Fibroblast of the conjunctiva (primary cell): Measurements from ENCODE around the gene WDTC1.

Experiments used
- DNase-seq: peaks from one replicate; pipeline ENCODE4 v3.0.0-alpha.2; 2010; ENCODE audit warnings: low read depth

WDTC1 gene

DNA sequence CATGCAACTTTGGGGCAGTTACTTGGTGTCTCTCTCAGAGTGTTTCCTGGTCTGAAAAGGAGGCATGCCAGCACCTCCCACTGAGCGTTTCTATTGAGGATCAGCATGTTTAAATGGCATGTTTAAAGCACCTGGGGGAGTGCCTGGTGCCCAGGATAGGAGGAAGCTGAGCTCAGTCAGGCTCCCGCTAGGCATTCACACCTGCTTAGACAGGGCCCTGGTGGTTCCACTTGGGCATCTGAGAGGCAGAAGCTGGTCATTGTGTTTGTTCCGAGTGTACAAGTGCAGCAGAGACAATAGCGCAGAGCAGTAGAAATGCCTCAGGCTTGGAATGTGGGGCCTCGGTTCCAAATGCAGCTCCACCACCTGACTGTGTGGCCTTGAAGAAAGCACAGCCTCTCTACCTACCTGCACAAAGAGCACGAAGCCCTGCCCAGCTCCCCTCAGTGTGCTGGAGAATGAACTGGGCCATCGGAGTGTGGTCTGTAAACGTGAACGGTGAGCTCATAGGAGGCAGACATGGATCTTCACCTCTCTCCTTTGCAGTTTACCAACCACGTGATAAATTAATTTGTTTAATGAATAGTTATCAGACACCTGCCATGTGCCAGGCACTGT, 67.3 kb downstream of the WDTC1 start:
- DNase-seq = no peak

DNA sequence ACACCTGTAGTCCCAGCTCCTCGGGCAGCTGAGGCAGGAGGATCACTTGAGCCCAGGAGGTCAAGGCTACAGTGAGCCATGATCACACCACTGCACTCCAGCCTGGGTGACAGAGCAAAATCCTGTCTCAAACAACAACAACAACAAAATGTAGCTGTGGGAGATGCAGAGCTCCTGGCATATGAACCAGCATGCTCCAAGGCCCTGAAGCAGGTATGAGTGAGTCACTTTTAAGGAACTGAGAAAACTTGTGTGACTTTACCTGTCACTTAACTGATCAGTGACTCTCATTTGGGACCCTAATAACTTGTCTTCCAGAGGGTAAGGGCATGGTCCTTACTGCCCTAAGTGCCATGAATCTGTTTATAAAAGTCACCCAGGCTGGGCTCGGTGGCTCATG, 68.2 kb downstream of the WDTC1 start:
- no peak for DNase-seq

GRCh38 chr1:27303509-27303908, 69.1 kb downstream of the WDTC1 start:
- DNase-seq = no peak

- no peak for DNase-seq
Observed at GRCh38 chr1:27306071-27306470, 71.6 kb downstream of the WDTC1 start.

GRCh38 chr1:27306892-27307761, 72.7 kb downstream of the WDTC1 start:
- no peak for DNase-seq

- no peak for DNase-seq
Observed at GRCh38 chr1:27307874-27308598, 73.6 kb downstream of the WDTC1 start.

- DNase-seq = no peak
Observed at GRCh38 chr1:27314169-27314568, 79.7 kb downstream of the WDTC1 start.

- DNase-seq = no peak
Observed at GRCh38 chr1:27314737-27315136, 80.3 kb downstream of the WDTC1 start.

DNA sequence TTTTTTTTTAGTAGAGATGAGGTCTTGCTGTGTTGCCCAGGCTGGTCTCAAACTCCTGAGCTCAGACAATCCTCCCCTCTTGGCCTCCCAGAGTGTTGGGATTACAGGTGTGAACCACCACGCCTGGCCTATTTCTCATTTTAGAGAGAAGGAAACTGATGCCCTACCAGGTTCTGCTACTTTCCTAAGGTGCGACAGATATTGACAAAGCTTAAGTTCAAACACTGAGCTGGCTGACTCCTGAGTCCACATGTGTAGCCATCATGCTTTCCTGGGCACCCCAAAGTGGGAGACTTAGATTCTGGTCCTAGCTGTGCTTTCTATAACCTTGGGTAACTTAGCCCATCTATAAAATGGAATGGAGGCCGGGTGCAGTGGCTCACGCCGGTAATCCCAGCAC, 82.4 kb downstream of the WDTC1 start:
- no peak for DNase-seq

- DNase-seq = no peak
Observed at GRCh38 chr1:27318136-27318535, 83.7 kb downstream of the WDTC1 start.

DNA sequence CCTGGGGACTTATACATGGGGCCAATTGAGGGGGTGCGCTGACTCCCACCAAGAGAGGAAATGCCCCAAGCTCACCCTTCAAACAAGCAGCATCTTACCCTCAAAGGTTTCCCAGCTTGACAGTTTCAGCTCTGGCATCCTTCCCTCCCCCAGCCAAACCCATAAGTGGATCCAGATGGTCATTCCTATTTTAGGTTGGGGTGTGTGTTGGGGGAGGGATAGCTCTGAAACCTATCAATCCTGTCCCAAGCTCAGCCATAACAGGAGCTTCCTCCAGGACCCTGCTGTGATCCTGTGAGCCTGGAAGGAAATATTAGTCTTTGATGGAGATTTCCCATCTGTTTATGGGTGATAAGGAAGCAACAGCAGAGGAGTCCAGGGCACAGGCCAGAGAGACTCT, 84.2 kb downstream of the WDTC1 start:
- DNase-seq = peak; percentile 53

GRCh38 chr1:27321813-27322568, 87.6 kb downstream of the WDTC1 start, which contains the start of gene TMEM222:
Gene TMEM222 (plus strand): TSS chr1:27322163. CDS start chr1:27322198, 35 bp downstream.
- DNase-seq = peak; percentile 92

DNA sequence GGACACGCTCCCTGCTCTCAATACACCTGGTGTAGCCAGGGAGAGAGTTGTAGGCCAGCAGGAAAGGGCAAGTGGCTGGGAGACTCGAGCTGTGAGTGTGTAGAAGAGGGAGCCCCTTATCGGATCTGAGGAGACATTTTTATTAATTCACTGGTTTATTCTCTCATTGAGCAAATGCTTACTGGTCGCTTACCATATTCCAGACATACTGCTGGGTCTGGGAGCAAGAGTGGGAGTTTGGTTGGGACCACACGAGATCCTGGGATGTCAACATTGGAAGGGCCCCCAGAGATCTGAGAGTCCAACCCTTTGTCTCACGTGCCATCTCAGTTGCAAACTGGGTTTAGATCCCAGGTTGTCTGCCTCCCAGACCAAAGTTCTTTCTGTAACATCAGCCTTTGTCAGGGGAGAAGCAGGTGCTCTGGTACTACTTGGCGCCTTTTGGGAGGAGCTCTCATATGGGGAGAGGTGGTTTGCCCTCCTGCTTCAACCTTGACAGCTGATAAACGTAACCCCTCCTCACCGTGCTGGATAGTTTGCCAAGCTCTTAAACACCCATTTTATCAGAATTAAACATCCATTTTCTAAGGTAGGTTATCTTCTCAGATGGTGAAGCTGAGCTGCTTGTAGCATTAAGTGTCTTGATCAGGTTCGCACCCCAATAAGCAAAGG, 88.3 kb downstream of the WDTC1 start:
- no peak for DNase-seq

DNA sequence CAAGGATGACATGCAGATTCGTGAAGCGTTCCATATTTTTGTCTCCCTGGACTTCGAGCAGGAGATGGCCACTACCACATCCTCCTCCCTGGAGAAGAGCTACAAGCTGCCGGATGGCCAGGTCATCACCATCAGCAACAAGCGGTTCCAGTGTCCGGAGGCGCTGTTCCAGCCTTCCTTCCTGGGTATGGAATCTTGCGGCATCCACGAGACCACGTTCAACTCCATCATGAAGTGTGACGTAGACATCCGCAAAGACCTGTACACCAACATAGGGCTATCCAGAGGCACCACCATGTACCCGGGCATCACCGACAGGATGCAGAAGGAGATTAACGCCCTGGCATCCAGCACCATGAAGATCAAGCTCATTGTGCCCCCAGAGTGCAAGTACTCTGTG, 90.9 kb downstream of the WDTC1 start:
- no peak for DNase-seq

- DNase-seq = no peak
Observed at GRCh38 chr1:27327964-27328363, 93.5 kb downstream of the WDTC1 start.

DNA sequence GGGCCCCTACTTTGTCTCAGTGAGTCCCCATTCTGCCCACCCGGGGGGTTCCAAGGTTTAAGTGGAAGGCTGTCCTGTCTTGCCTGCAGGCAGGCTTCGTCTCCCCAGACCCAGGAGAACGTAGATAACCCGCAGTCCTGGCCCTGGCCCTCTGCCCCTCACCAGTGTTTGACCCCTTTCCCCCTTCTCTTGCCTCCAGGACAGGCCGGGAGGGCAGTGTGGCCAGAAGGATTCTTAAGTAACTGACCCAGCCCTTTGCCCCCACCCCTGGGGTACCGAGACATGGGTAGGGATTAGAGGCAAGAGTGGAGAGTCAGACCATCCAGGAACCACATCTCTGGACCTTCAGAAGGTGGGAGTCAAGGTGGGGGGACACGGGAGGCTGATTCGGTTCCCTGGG, 96.4 kb downstream of the WDTC1 start:
- no peak for DNase-seq

DNA sequence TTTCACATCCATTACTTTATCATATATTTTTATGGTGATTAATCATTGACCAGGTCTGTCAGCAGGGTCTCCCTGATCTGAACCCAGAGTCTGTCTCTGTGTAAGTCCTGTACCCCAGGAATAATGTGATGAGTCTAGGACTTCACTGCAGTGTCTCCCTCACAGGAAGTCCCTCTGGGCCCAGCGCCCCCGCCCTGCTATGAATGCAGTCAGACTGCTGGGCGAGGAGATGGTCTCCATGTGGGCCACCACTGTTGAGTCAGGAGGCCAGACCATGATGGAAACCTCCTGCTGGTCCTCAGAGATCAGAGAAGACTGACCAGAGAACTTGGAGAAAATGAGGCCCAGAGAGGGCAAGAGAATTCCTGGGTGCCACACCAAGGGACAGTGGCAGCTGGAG, 97.0 kb downstream of the WDTC1 start:
- DNase-seq = no peak

- DNase-seq = no peak
Observed at GRCh38 chr1:27331922-27332321, 97.5 kb downstream of the WDTC1 start.

DNA sequence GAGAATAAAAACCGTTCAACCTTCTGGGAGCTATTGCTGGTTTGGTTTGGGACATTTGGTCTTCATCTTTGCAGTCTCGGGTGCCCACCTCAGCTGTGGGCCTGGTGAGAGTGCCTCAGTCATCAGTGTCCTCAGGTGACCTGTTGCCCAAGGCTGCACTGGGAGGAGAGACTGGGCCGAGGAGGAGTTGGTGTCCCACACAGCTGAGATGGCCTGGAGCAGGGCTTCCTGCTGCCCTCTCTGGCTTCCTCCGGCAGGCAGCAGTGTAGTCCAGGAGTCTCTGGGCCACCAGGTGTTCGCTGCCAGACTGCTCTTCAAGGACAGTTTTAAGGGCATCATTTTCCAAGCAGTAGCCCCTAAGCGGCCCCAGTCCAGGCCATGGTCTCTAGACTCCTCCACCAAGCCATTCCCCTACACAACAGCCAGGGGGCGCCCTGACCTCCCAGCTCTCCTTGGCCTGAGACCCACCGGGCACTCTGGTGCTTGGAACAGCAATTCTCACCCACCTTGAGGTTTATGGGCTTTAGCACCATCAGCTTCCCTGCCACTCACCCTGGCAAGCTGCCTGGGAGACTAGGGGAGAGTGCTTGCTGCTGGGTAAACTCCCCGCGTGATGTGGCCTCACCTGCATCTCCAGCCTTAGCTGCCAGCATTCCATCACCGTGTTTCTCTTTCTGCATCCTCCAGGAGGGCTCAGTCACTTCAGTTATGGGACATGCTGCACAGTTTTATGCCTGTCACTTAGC, 98.3 kb downstream of the WDTC1 start:
- DNase-seq = no peak

GRCh38 chr1:27333717-27334279, 99.4 kb downstream of the WDTC1 start:
- DNase-seq = no peak
